Measurements from ENCODE around the gene RRP36.

The RRP36 gene

GRCh38 chr6:43007126-43007525, 14.3 kb upstream of the RRP36 start:
- DNase-seq (ENCODE audit: low read depth in 2 of 2), result no peak

- DNase-seq (ENCODE audit: low read depth in 2 of 2), result no peak
These were observed 12.3 kb upstream of the RRP36 start for GRCh38 chr6:43009124-43009523.

GRCh38 chr6:43011207-43011606, 10.2 kb upstream of the RRP36 start:
- no peak for DNase-seq (ENCODE audit: low read depth in 2 of 2)

- DNase-seq (ENCODE audit: low read depth in 2 of 2), result no peak
These were observed 9.1 kb upstream of the RRP36 start for GRCh38 chr6:43012364-43012763.

GRCh38 chr6:43013097-43013842, 8.2 kb upstream of the RRP36 start:
- DNase-seq (ENCODE audit: low read depth in 2 of 2), result no peak

- DNase-seq (ENCODE audit: low read depth in 2 of 2), result peak; percentile 96 to 99
These were observed 7.5 kb upstream of the RRP36 start, which contains the start of the genes KLHDC3 and MEA1 for GRCh38 chr6:43013843-43014433. Gene KLHDC3, plus strand, starts transcription at chr6:43014249. Its CDS starts 2,944 bp downstream, at chr6:43017193. Gene MEA1, minus strand, starts transcription at chr6:43013946. Its CDS starts 133 bp downstream, at chr6:43013813.

- no peak for DNase-seq (ENCODE audit: low read depth in 2 of 2)
These were observed 7.0 kb upstream of the RRP36 start for GRCh38 chr6:43014434-43014909.

- no peak for DNase-seq (ENCODE audit: low read depth in 2 of 2)
These were observed 5.1 kb upstream of the RRP36 start for GRCh38 chr6:43016176-43016942.

GRCh38 chr6:43016943-43017334, 4.5 kb upstream of the RRP36 start:
- DNase-seq (ENCODE audit: low read depth in 2 of 2), result no peak

GRCh38 chr6:43019152-43019551, 2.3 kb upstream of the RRP36 start:
- DNase-seq (ENCODE audit: low read depth in 2 of 2), result no peak

GRCh38 chr6:43020052-43020705, 1.2 kb upstream of the RRP36 start:
- DNase-seq (ENCODE audit: low read depth in 2 of 2), result no peak

GRCh38 chr6:43020847-43021246, 576 bp upstream of the RRP36 start:
- no peak for DNase-seq (ENCODE audit: low read depth in 2 of 2)

- DNase-seq (ENCODE audit: low read depth in 2 of 2), result no peak
These were observed 3.0 kb downstream of the RRP36 start for GRCh38 chr6:43024436-43024835.

- no peak for DNase-seq (ENCODE audit: low read depth in 2 of 2)
These were observed 4.9 kb downstream of the RRP36 start for GRCh38 chr6:43026365-43026764.

- no peak for DNase-seq (ENCODE audit: low read depth in 2 of 2)
These were observed 7.7 kb downstream of the RRP36 start for GRCh38 chr6:43029120-43029519.

GRCh38 chr6:43032326-43032725, 10.9 kb downstream of the RRP36 start:
- no peak for DNase-seq (ENCODE audit: low read depth in 2 of 2)

- DNase-seq (ENCODE audit: low read depth in 2 of 2), result no peak
These were observed 12.2 kb downstream of the RRP36 start for GRCh38 chr6:43033496-43034189.

GRCh38 chr6:43034190-43034525, 12.7 kb downstream of the RRP36 start:
- no peak for DNase-seq (ENCODE audit: low read depth in 2 of 2)

- no peak for DNase-seq (ENCODE audit: low read depth in 2 of 2)
These were observed 14.2 kb downstream of the RRP36 start for GRCh38 chr6:43035495-43036194.

- DNase-seq (ENCODE audit: low read depth in 2 of 2), result no peak
These were observed 15.3 kb downstream of the RRP36 start for GRCh38 chr6:43036712-43037111.

- DNase-seq (ENCODE audit: low read depth in 2 of 2), result no peak
These were observed 15.8 kb downstream of the RRP36 start for GRCh38 chr6:43037197-43037596.
